AG10803 (cell line): Measurements from ENCODE around the gene BTBD16.

Experiments used
- DNase-seq: peaks from one replicate; pipeline ENCODE4 v3.0.0; 2010; ENCODE audit warnings: low read depth
- H3K4me3 ChIP-seq: 2 replicates; pipeline ENCODE4 v1.5.1; 2011; ENCODE audit warnings: mild to moderate bottlenecking, low read length, control low read depth
- CTCF ChIP-seq: conservative IDR thresholded peaks from 2 replicates; pipeline ENCODE4 v1.5.1; 2011; ENCODE audit warnings: mild to moderate bottlenecking, low read length, control low read depth, inconsistent platforms

Gene BTBD16

DNA sequence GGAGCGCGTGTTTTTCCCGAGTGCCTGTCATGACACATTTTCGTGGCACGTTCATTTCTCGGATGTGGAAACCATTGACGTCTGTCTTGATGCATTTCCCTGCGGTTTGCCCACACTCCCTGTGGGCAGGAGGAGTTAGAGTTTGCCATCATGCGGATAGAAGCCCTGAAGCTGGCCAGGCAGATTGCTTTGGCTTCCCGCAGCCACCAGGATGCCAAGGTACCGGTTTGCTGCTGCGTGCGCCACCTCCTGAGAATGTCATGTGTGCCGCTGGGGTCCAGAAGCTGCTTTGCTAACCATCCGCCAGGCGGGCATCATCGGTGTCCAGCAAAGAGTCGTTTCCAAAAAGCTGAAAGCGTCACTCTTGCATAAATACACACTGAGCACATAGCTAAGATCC lies 40.9 kb upstream of the BTBD16 start:
- no peak for TF ChIP-seq CTCF
- H3K4me3 ChIP-seq: no peak overlapping the region
- DNase-seq: no peak

DNA sequence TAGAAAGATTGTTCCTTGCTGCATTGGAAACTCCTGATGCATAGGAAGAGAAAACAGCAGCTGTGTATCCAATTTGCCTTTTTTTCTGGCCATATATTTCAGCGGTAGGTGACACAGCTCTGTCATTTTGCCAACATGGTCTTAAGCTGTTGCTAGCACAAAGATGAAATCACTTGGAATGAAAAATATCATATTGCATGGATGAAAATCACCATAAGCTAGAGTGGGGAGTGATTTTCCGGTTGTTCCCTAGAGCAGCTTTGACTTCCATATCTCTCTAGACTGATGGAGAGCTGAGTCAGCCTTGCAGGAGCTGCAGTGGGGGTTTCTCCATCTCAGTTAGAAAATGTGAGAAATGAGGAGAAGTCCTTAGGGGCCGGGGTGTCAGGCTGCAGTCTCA lies 38.3 kb upstream of the BTBD16 start:
- no peak for TF ChIP-seq CTCF
- peak; percentile 7 for DNase-seq
- no peak overlapping the region for H3K4me3 ChIP-seq

GRCh38 chr10:122233857-122234348 lies 37.2 kb upstream of the BTBD16 start:
- TF ChIP-seq CTCF: no peak
- H3K4me3 ChIP-seq: no peak overlapping the region
- DNase-seq: no peak

DNA sequence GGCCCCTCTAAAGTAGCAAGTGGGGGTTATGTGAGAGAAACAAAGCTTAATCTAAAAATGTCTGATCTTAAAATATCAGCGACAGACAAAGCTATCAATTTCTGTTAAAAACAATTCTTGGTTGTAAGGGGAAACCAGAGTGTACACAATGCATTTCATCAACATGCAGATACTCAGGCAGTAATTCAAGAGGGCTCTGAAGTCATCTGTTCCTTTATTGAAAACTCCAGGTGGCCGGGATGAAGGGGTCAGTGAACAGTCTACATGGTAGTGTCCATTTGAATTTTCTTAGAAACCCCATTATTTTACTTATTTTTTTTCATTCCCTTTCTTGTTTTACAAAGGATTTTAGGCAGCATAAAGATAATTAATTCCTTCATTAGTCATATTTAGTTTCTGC lies 36.7 kb upstream of the BTBD16 start:
- H3K4me3 ChIP-seq: no peak overlapping the region
- no peak for TF ChIP-seq CTCF
- DNase-seq: no peak

- no peak for DNase-seq
- no peak overlapping the region for H3K4me3 ChIP-seq
These were observed 34.3 kb upstream of the BTBD16 start for GRCh38 chr10:122236690-122237306.

GRCh38 chr10:122237331-122237990 lies 33.6 kb upstream of the BTBD16 start:
- TF ChIP-seq CTCF: no peak
- H3K4me3 ChIP-seq: no peak overlapping the region
- no peak for DNase-seq

More at GRCh38 chr10:122236690-122237306, 34.3 kb upstream of the BTBD16 start:
- TF ChIP-seq CTCF: no peak

DNA sequence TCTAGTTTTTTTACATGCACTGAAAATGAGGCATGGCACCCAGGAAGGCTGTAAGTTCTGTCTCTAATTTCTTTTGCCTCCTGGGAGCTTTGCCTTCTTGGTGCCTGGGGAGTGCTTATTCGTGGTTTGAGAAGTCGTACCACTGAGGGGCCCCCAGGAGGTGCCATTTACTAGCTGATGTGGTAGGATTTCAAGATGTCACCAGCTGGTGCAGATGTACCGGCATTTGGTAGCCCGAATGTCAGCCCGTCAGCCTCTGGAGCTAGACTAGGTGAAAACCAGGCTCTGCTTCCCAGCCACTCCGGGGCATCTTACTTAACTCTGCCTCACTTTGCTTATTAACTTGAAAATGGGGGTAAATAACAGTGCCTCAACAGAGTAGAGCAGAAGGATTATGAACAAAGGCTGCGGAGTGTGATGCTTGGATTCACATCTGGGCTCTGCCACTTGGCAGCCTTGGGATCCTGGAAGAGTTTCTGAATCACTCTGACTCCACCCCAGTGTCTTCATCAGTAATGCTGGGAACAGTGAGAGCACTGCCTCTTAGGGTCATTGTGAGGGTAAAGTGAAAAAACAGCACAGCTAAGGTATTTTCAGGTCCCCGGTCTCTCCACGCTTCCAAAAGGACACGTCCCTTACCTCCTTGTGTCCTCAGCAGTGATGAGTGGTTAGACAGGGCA lies 31.4 kb upstream of the BTBD16 start:
- no peak overlapping the region for H3K4me3 ChIP-seq
- DNase-seq: peak; percentile 79
- peak; percentile 24 for TF ChIP-seq CTCF
